ENCODE results near the gene IFRD2. TPM values are rescaled to one million over a fixed set of nuclear protein-coding genes. Genes with fewer than 3 reads are reported as not detected.

Gene IFRD2
- total RNA-seq, 4 donors from 2014 or later = 40.0 to 178 (median 72.2) TPM

DNA sequence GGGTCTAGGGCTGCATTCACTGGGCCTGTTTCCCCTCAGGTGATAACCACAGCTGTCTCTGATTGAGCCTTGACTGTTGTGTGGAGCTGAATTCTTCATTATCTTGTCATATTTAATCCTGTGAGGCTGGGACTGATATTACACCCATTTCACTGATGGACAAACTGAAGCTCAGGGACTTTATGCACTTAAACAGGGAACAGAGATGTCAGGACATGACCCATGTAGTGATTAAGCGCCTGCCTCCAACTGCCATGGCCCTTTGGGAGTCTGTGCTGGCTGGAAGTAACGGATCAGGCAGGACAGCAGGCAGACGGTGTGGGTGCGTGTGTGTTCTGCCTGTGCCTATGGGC is 48.7 kb downstream of the IFRD2 start:
- TF ChIP-seq, protein P1, sequence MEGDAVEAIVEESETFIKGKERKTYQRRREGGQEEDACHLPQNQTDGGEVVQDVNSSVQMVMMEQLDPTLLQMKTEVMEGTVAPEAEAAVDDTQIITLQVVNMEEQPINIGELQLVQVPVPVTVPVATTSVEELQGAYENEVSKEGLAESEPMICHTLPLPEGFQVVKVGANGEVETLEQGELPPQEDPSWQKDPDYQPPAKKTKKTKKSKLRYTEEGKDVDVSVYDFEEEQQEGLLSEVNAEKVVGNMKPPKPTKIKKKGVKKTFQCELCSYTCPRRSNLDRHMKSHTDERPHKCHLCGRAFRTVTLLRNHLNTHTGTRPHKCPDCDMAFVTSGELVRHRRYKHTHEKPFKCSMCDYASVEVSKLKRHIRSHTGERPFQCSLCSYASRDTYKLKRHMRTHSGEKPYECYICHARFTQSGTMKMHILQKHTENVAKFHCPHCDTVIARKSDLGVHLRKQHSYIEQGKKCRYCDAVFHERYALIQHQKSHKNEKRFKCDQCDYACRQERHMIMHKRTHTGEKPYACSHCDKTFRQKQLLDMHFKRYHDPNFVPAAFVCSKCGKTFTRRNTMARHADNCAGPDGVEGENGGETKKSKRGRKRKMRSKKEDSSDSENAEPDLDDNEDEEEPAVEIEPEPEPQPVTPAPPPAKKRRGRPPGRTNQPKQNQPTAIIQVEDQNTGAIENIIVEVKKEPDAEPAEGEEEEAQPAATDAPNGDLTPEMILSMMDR (IDR thresholded peaks at IDR 0.05) = no peak
- ATAC-seq (ENCODE audit: low FRiP score) = no peak

DNA sequence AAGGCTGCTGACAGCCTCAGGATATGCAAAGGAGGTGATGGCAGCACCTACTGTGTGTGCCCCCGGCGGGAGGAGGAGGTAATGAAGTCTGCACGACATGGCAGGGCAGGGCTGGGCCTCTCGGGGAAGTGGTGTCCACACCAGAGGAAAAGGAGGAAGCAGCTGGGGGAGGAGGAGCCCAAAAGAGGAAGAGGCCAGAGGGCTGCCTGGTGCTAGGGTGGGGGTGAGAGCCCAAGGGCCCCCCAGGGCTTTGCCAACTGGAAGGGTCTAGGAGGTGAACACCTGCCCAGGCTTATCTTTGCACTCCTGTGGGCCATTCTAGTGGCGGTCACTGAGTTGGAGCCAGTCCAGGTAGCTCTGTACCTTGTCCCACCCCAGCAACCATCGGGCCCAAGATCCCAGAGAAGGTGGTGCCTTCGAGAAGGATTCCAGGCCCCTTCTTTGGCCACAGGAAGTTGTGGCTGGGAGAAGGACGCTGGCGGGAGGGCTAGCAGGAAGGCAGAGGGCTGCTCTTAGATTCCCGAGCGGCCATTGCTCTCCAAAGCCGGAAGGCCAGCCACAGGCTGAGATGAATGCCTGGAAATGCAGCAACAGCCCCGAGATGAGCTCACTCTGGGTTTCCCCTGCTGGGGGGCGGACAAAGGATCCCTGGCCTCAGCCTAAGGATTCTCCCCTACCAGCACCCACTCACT is 49.2 kb downstream of the IFRD2 start:
- no peak for ATAC-seq (ENCODE audit: low FRiP score)
- DNase-seq (ENCODE audit: low spot score) = no peak

More for the DNA sequence above, 48.7 kb downstream of the IFRD2 start:
- no peak for DNase-seq (ENCODE audit: low spot score)

DNA sequence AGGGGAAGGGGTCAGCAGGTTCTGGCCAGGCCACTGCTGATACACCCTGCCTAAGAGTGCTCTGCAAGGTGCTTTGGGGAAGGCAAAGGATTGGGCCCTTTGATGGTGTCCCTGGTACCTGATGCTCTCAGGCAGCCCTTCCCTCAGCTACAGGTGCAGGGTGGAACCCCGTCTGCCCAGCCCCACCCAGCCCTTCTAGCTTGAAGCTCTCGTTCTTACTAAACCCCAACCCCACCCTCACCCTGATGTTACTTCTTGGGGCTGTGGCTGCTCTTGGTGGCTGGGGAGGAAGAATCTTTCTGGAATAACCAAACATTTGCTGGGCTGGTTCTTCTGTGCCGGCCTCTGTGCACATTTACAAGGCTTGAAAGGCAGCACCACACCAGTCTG is 49.9 kb downstream of the IFRD2 start:
- TF ChIP-seq, protein P1 (IDR thresholded peaks at IDR 0.05) = no peak
- no peak for DNase-seq (ENCODE audit: low spot score)
- no peak for ATAC-seq (ENCODE audit: low FRiP score)

More for the DNA sequence above, 49.2 kb downstream of the IFRD2 start:
- TF ChIP-seq, protein P1 (IDR thresholded peaks at IDR 0.05) = no peak

DNA sequence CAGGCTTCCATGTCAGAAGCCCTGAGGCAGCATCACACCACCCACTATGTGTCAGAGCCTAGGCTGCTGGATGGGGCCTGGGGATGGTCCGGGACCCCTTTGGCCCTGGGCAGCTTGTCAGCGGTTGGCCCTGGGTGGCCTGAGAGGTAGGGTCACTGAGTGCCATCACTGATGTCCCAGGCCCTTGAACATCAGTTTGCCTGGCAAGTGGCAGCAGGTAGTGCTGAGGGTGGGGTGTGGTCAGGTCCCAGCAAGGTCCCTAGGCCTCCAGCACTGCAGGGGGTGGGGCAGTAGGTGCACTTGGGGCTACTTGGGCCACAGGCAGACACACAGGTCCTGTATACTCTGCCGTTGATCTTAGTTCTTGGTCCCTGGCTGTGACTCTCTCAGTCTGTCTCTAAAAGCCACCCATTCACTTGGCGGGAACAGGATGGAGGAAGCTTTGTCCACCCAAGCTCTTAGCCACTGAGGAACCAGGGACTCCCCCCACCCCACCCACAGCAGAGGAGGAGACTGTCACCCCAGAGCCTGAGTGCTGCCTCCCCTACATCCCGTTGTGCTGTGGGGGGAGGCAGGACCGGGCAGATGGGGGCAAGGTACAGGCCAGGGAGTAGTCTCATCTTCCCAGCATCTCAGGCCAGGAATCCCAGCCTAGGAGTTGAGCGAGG is 50.4 kb downstream of the IFRD2 start:
- TF ChIP-seq, protein P1 (IDR thresholded peaks at IDR 0.05) = no peak
- DNase-seq (ENCODE audit: low spot score) = no peak

DNA sequence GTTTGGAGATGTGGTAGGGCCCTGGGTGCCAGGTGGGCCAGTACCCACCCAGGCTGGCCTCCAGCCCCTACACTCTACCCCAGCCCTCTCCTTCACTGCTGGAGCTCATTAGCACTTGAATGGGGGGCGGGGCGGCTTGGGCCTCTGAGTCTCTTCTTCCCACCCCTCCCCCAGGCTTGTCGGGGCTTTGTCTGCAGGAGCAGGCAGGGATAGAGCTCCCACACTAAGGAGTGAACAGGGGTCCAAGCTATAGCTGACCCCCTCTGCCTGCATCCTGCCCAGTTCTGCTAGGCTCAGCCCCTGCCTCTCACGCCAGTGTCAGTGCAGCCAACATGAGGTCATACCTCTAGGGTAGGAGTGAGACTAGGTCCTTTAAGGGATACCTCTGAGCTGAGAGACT is 51.1 kb downstream of the IFRD2 start:
- ATAC-seq (ENCODE audit: low FRiP score) (no peak), DNase-seq (ENCODE audit: low spot score) (no peak)
- TF ChIP-seq, protein P1 (IDR thresholded peaks at IDR 0.05) = no peak

More for the DNA sequence above, 50.4 kb downstream of the IFRD2 start:
- no peak for ATAC-seq (ENCODE audit: low FRiP score)

DNA sequence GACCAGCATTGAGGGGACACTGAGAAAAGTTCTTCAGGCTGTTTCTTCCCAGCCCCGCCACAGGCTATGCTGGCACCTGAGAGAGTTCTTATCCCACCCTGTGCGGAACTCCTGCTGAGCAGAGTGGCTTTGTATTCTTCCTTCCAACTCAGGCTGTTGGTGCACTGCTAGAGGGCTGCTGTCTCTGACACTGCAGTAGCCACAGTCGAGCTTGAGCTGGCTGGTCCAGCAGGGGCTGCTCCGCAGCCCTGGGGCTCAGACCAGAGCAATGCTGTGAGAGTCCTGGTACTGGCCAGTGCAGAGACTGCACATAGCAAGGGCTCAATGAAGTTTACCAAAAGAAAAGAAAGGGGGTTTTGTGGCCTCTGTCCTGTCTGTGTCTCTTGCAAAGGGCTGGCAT is 52.6 kb downstream of the IFRD2 start:
- DNase-seq (ENCODE audit: low spot score) (no peak), ATAC-seq (ENCODE audit: low FRiP score) (no peak)
- TF ChIP-seq, protein P1 (IDR thresholded peaks at IDR 0.05) = no peak

DNA sequence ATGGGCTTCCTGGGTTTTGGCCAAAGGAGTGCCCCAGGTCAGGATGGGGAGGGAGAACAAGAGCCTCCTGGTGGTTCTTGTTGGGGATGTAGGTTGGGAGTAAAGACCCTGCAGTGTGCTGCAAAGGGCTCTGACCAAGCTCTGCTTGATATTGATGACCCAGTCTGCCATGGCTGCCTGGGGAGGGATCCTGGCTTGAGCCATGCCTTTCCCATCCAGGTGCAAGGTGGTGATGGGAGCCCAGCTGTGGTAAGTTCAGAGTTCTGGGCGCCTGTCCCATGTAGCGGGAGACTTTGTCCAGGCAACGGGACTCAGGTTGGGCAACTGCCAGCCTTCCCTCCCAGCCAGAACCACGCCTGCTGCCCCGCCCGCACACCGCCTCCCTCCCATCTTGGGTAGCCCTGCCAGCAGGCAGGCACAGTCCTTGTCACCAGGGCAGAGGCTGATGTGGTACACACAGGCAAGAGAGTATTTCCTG is 53.6 kb downstream of the IFRD2 start:
- TF ChIP-seq, protein P1 (IDR thresholded peaks at IDR 0.05) = no peak
- DNase-seq (ENCODE audit: low spot score) (no peak), ATAC-seq (ENCODE audit: low FRiP score) (no peak)
